Measurements from ENCODE around the gene FHOD3. TPM values are rescaled to one million over a fixed set of nuclear protein-coding genes. Genes with fewer than 3 reads are reported as not detected.

Gene FHOD3
- total RNA-seq, 1 donor: 13.0 TPM

DNA sequence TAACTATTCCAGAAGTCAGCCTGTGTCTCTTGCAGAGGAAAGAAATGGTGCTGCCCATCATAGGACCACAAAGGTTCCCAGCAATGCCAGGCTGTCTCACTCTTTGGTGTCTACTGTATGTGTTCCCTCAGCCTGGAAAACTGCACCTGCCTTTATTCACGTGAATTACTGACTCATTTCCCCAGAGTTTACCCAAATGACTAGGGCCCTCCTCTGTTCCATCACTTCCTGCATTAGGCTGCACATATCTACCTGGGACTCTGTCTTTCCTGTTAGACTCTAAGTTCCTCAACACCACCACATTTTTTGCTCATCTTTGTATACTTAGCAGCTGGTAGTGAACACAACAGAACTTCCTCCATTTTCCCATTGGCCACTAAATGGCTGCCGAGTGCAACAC is 188.3 kb downstream of the FHOD3 start:
- Histone ChIP-seq H3K79me2 (ENCODE audit: insufficient read depth, low read length) (no peaks in the 10 kb centered on the region), H3K36me3 (ENCODE audit: insufficient read depth, low read length) (no peaks in the 10 kb centered on the region), H3K9me3 (ENCODE audit: low read depth, low read length) (no peaks in the 10 kb centered on the region), H3K4me1 (ENCODE audit: insufficient read depth, low read length) (no peaks in the 10 kb centered on the region), H3K27ac (ENCODE audit: low read depth, low read length) (no peak overlapping the region), H3K4me3 (ENCODE audit: insufficient read depth, low read length) (no peak overlapping the region), H4K20me1 (ENCODE audit: insufficient read depth, low read length) (peaks cover 2% of the 10 kb centered on the region), H2AFZ (ENCODE audit: low read length) (no peak overlapping the region), H3K4me2 (ENCODE audit: insufficient read depth, low read length) (no peak overlapping the region), H3K27me3 (ENCODE audit: insufficient read depth, low read length) (no peaks in the 10 kb centered on the region)
- no peak for DNase-seq (ENCODE audit: insufficient read length, low spot score, missing footprints)
- TF ChIP-seq, protein P1, sequence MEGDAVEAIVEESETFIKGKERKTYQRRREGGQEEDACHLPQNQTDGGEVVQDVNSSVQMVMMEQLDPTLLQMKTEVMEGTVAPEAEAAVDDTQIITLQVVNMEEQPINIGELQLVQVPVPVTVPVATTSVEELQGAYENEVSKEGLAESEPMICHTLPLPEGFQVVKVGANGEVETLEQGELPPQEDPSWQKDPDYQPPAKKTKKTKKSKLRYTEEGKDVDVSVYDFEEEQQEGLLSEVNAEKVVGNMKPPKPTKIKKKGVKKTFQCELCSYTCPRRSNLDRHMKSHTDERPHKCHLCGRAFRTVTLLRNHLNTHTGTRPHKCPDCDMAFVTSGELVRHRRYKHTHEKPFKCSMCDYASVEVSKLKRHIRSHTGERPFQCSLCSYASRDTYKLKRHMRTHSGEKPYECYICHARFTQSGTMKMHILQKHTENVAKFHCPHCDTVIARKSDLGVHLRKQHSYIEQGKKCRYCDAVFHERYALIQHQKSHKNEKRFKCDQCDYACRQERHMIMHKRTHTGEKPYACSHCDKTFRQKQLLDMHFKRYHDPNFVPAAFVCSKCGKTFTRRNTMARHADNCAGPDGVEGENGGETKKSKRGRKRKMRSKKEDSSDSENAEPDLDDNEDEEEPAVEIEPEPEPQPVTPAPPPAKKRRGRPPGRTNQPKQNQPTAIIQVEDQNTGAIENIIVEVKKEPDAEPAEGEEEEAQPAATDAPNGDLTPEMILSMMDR (IDR thresholded peaks at IDR 0.05; ENCODE audit: extremely low read depth, low read depth, low read length): no peak

DNA sequence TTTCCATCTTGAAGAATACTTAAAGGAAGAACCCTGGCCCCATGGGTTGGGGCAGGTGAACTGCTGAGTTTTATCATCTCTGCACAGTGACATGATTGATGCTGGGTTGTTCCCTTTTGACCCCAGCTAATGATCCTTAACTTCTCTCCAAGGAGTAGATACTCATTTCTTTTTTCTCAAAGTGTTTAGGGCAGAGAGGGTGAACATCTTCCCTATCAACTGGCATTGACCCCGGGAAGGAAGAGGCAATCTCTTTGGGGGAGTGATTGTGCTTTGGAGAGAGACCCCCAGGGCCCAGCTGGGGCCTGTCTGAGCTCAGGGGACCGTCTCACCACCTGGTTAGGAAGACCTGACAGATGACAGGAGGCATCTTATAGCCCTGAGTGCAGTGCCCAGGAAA is 190.6 kb downstream of the FHOD3 start:
- no peak for DNase-seq (ENCODE audit: insufficient read length, low spot score, missing footprints)
- Histone ChIP-seq H4K20me1 (ENCODE audit: insufficient read depth, low read length) (peaks cover 2% of the 10 kb centered on the region), H3K4me3 (ENCODE audit: insufficient read depth, low read length) (no peak overlapping the region), H3K79me2 (ENCODE audit: insufficient read depth, low read length) (no peaks in the 10 kb centered on the region), H3K4me2 (ENCODE audit: insufficient read depth, low read length) (no peak overlapping the region), H3K36me3 (ENCODE audit: insufficient read depth, low read length) (no peaks in the 10 kb centered on the region), H3K4me1 (ENCODE audit: insufficient read depth, low read length) (no peaks in the 10 kb centered on the region), H3K27ac (ENCODE audit: low read depth, low read length) (no peak overlapping the region), H3K9me3 (ENCODE audit: low read depth, low read length) (no peaks in the 10 kb centered on the region), H2AFZ (ENCODE audit: low read length) (no peak overlapping the region), H3K27me3 (ENCODE audit: insufficient read depth, low read length) (no peaks in the 10 kb centered on the region)
- TF ChIP-seq, protein P1 (IDR thresholded peaks at IDR 0.05; ENCODE audit: extremely low read depth, low read depth, low read length): no peak

DNA sequence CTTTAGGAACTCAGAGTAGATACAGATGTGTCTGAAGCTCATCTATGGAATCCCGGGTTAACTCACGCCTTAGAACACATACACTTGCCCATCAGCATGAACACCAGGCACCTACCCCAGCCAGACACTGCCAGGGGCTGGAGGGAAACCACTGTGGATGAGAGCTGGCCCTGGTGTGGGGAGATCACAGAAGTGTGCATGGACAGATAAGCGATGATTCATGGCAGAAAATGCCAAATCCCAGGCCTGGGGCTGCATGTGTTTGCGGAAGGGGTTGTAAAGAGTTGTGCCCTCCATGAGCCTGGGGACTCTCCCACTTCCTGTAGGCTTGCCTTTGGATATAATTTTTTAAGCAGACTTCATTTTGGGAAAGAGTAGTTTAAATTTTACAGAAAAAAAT is 193.4 kb downstream of the FHOD3 start:
- TF ChIP-seq, protein P1 (IDR thresholded peaks at IDR 0.05; ENCODE audit: extremely low read depth, low read depth, low read length): no peak
- DNase-seq (ENCODE audit: insufficient read length, low spot score, missing footprints): no peak
- Histone ChIP-seq H3K27me3 (ENCODE audit: insufficient read depth, low read length) (no peaks in the 10 kb centered on the region), H4K20me1 (ENCODE audit: insufficient read depth, low read length) (no peaks in the 10 kb centered on the region), H2AFZ (ENCODE audit: low read length) (no peak overlapping the region), H3K79me2 (ENCODE audit: insufficient read depth, low read length) (no peaks in the 10 kb centered on the region), H3K4me1 (ENCODE audit: insufficient read depth, low read length) (no peaks in the 10 kb centered on the region), H3K9me3 (ENCODE audit: low read depth, low read length) (no peaks in the 10 kb centered on the region), H3K4me2 (ENCODE audit: insufficient read depth, low read length) (no peak overlapping the region), H3K4me3 (ENCODE audit: insufficient read depth, low read length) (no peak overlapping the region), H3K36me3 (ENCODE audit: insufficient read depth, low read length) (no peaks in the 10 kb centered on the region), H3K27ac (ENCODE audit: low read depth, low read length) (no peak overlapping the region)

DNA sequence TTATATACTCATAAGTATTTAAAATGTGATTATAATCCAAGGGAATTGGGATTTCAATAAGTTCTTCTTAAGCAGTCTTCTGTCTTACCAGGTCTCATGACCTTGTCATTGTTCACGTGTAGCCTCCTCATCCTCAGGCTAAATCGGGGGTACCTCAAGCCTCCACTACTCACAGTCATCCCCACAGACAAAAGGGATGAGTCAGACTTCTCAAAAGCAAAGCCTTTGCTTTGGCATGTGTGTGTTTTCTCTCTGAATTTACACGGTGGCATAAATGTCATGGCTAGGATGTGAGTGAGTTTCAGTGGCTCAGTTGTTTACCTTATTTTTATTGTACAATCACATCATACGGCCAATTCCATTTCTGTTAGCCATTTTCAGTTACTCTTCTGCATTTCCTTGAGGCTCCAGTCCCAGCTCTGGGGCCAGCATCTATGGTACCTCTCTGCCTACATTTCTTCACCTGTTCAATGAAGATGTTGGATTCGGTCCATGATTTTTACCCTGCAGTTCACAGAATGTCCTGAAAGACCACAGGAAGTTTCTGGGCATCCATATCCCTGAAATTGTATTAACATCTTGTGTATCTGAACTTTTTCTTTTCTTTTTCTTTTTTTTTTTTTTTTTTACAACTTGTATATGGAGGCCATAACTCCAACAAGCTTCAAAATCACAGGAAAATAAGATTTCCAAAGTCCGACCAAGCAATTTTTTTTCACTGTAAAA is 195.3 kb downstream of the FHOD3 start:
- H3K27me3 ChIP-seq (ENCODE audit: insufficient read depth, low read length): no peaks in the 10 kb centered on the region
- no peak overlapping the region for H3K4me2 ChIP-seq (ENCODE audit: insufficient read depth, low read length)
- H3K4me1 ChIP-seq (ENCODE audit: insufficient read depth, low read length): no peaks in the 10 kb centered on the region
- no peak for DNase-seq (ENCODE audit: insufficient read length, low spot score, missing footprints)
- no peaks in the 10 kb centered on the region for H3K79me2 ChIP-seq (ENCODE audit: insufficient read depth, low read length)
- H3K27ac ChIP-seq (ENCODE audit: low read depth, low read length): no peak overlapping the region
- TF ChIP-seq, protein P1 (IDR thresholded peaks at IDR 0.05; ENCODE audit: extremely low read depth, low read depth, low read length): no peak
- no peaks in the 10 kb centered on the region for H4K20me1 ChIP-seq (ENCODE audit: insufficient read depth, low read length)
- no peaks in the 10 kb centered on the region for H3K36me3 ChIP-seq (ENCODE audit: insufficient read depth, low read length)
- H3K9me3 ChIP-seq (ENCODE audit: low read depth, low read length): no peaks in the 10 kb centered on the region
- H3K4me3 ChIP-seq (ENCODE audit: insufficient read depth, low read length): no peak overlapping the region
- H2AFZ ChIP-seq (ENCODE audit: low read length): no peak overlapping the region
